H1 (cell line): ENCODE measurements around the gene PNPLA3.

Experiments used
- ATF3 ChIP-seq: IDR thresholded peaks from 2 replicates; pipeline ENCODE4 v1.6.1; 2011; ENCODE audit warnings: low read depth, mild to moderate bottlenecking, low read length; ENCODE audit not compliant: insufficient read depth
- CTBP2 ChIP-seq: IDR thresholded peaks from 2 replicates; pipeline ENCODE4 v1.7.0; 2011; ENCODE audit warnings: borderline replicate concordance, mild to moderate bottlenecking, moderate library complexity, mixed read lengths, low read length; ENCODE audit not compliant: insufficient read depth, insufficient read length
- EP300 ChIP-seq, 2 experiments: IDR thresholded peaks; 1 replicate in 1 of 2; 2 replicates in 1 of 2; pipeline ENCODE4 v1.6.1; 2011 to 2012; ENCODE audit warnings: low read depth in 2 of 2, low read length in 2 of 2, mild to moderate bottlenecking in 2 of 2, borderline replicate concordance in 1 of 2, inconsistent platforms in 1 of 2, moderate library complexity in 1 of 2
- JUN ChIP-seq: IDR thresholded peaks from 2 replicates; pipeline ENCODE4 v1.6.1; 2011; ENCODE audit warnings: low read depth, mild to moderate bottlenecking, improper control_type of control experiment, low read length
- POLR2A ChIP-seq, 2 experiments: IDR thresholded peaks; 1 replicate in 1 of 2; 2 replicates in 1 of 2; pipeline ENCODE4 v1.6.1; 2011; ENCODE audit warnings: low read depth in 2 of 2, low read length in 2 of 2, mild to moderate bottlenecking in 2 of 2; ENCODE audit errors: control extremely low read depth in 1 of 2
- POLR2AphosphoS5 ChIP-seq: IDR thresholded peaks from 2 replicates; pipeline ENCODE4 v1.6.1; 2011; ENCODE audit warnings: low read depth, low read length
- RAD21 ChIP-seq, 2 experiments: IDR thresholded peaks in 1 of 2; conservative IDR thresholded peaks in 1 of 2; 2 replicates each; pipeline ENCODE4 v1.6.1; 2011; ENCODE audit warnings: low read depth in 2 of 2, low read length in 2 of 2, improper control_type of control experiment in 1 of 2, inconsistent platforms in 1 of 2, mild to moderate bottlenecking in 1 of 2, moderate library complexity in 1 of 2
- TF ChIP-seq, protein P1 (sequence below), 3 experiments: IDR thresholded peaks; 1 replicate in 2 of 3; 2 replicates in 1 of 3; pipeline versions ENCODE4 v1.5.1 to v1.6.1; 2011; ENCODE audit warnings: low read length in 3 of 3, mild to moderate bottlenecking in 3 of 3, inconsistent platforms in 2 of 3, low read depth in 1 of 3, moderate library complexity in 1 of 3; ENCODE audit not compliant: insufficient read depth in 1 of 3; ENCODE audit errors: control extremely low read depth in 1 of 3
- TF ChIP-seq, protein P2 (sequence below): IDR thresholded peaks from 2 replicates; pipeline ENCODE4 v1.6.1; 2011; ENCODE audit warnings: low read length, improper control_type of control experiment
- TF ChIP-seq, protein P3 (sequence below): IDR thresholded peaks from 2 replicates; pipeline ENCODE4 v1.6.1; 2012; ENCODE audit warnings: low read length, inconsistent platforms

- TF ChIP-seq POLR2AphosphoS5 (no peak), POLR2A (IDR thresholded peaks at IDR 0.05; ENCODE audit: control extremely low read depth in 1 of 2, low read depth in 2 of 2, low read length in 2 of 2) (no peak), EP300 (IDR thresholded peaks at IDR 0.05; ENCODE audit: borderline replicate concordance in 1 of 2, low read depth in 2 of 2, low read length in 2 of 2) (no peak), JUN (no peak), CTBP2 (no peak), ATF3 (no peak), RAD21 (IDR thresholded peaks at IDR 0.05 in 1 of 2, conservative IDR thresholded peaks at IDR 0.05 in 1 of 2; ENCODE audit: low read depth in 2 of 2, low read length in 2 of 2) (no peak)
- TF ChIP-seq, protein P1, sequence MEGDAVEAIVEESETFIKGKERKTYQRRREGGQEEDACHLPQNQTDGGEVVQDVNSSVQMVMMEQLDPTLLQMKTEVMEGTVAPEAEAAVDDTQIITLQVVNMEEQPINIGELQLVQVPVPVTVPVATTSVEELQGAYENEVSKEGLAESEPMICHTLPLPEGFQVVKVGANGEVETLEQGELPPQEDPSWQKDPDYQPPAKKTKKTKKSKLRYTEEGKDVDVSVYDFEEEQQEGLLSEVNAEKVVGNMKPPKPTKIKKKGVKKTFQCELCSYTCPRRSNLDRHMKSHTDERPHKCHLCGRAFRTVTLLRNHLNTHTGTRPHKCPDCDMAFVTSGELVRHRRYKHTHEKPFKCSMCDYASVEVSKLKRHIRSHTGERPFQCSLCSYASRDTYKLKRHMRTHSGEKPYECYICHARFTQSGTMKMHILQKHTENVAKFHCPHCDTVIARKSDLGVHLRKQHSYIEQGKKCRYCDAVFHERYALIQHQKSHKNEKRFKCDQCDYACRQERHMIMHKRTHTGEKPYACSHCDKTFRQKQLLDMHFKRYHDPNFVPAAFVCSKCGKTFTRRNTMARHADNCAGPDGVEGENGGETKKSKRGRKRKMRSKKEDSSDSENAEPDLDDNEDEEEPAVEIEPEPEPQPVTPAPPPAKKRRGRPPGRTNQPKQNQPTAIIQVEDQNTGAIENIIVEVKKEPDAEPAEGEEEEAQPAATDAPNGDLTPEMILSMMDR (IDR thresholded peaks at IDR 0.05; ENCODE audit: control extremely low read depth in 1 of 3, insufficient read depth in 1 of 3, low read depth in 1 of 3, low read length in 3 of 3): no peak
- TF ChIP-seq, protein P2, sequence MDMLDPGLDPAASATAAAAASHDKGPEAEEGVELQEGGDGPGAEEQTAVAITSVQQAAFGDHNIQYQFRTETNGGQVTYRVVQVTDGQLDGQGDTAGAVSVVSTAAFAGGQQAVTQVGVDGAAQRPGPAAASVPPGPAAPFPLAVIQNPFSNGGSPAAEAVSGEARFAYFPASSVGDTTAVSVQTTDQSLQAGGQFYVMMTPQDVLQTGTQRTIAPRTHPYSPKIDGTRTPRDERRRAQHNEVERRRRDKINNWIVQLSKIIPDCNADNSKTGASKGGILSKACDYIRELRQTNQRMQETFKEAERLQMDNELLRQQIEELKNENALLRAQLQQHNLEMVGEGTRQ: no peak
- TF ChIP-seq, protein P3, sequence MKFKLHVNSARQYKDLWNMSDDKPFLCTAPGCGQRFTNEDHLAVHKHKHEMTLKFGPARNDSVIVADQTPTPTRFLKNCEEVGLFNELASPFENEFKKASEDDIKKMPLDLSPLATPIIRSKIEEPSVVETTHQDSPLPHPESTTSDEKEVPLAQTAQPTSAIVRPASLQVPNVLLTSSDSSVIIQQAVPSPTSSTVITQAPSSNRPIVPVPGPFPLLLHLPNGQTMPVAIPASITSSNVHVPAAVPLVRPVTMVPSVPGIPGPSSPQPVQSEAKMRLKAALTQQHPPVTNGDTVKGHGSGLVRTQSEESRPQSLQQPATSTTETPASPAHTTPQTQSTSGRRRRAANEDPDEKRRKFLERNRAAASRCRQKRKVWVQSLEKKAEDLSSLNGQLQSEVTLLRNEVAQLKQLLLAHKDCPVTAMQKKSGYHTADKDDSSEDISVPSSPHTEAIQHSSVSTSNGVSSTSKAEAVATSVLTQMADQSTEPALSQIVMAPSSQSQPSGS: no peak
Measured at GRCh38 chr22:43886231-43886630, 37.4 kb upstream of the PNPLA3 start.
